ENCODE measurements around the gene BRK1. TPM values are rescaled to one million over a fixed set of nuclear protein-coding genes. Genes with fewer than 3 reads are reported as not detected.
"Not testable (repeated sequence)": the region's sequence is repeated elsewhere in the genome, so short reads cannot be mapped to it uniquely, and the experiment has no call there.

Gene BRK1
- total RNA-seq: 10 to 100 TPM; 28.3 to 56.2 TPM
- 10 to 100 TPM; 79.6 to 82.2 TPM for polyA plus RNA-seq

GRCh38 chr3:10115326-10116137 lies at the start of gene BRK1:
TSS of gene BRK1 (plus strand) at chr3:10115675. CDS start at chr3:10115702, 27 bp downstream.
- peak within 1 kb of the TSS; percentile 80 to 82 (median 81) for H3K4me3 ChIP-seq (ENCODE audit: low read depth in 1 of 3, low read length in 3 of 3)
- DNase-seq (ENCODE audit: low spot score): peak; percentile 86
- TF ChIP-seq YY1 (IDR thresholded peaks at IDR 0.05): peak; percentile 98
- no peak for TF ChIP-seq NR2F2 (IDR thresholded peaks at IDR 0.05)
- peak; percentile 62 for TF ChIP-seq REST (IDR thresholded peaks at IDR 0.05)
- no peak for TF ChIP-seq ATF3 (IDR thresholded peaks at IDR 0.05)
- TF ChIP-seq SP1 (IDR thresholded peaks at IDR 0.05): peak; percentile 47
- TF ChIP-seq HNF4A (conservative IDR thresholded peaks at IDR 0.05): no peak
- TF ChIP-seq EGR1 (IDR thresholded peaks at IDR 0.05; ENCODE audit: low read depth in 2 of 2): peak; percentile 95 to 97
- TF ChIP-seq MAX (IDR thresholded peaks at IDR 0.05): peak; percentile 62
- peak; percentile 92 for TF ChIP-seq TAF1 (conservative IDR thresholded peaks at IDR 0.05)
- TF ChIP-seq RAD21 (IDR thresholded peaks at IDR 0.05): peak; percentile 49 to 58
- no peak for TF ChIP-seq FOXA2 (IDR thresholded peaks at IDR 0.05)
- peak; percentile 93 for TF ChIP-seq ZBTB33 (IDR thresholded peaks at IDR 0.05)
- TF ChIP-seq RXRA (IDR thresholded peaks at IDR 0.05): peak; percentile 28 to 37
- peak in 1 of 2 donors; percentile 82 for TF ChIP-seq GABPA (IDR thresholded peaks at IDR 0.05 in 1 of 2, conservative IDR thresholded peaks at IDR 0.05 in 1 of 2)
- peaks cover 3 to 12% (median 10%) of the 10 kb centered on the region in 4 donors for H3K4me1 ChIP-seq (ENCODE audit: control insufficient read depth in 4 of 4, insufficient read depth in 4 of 4, low read length in 3 of 4)
- no peaks in the 10 kb centered on the region for H3K27me3 ChIP-seq (ENCODE audit: control insufficient read depth in 4 of 4, insufficient read depth in 4 of 4, low read length in 3 of 4)
- H3K36me3 ChIP-seq (ENCODE audit: control insufficient read depth in 4 of 4, insufficient read depth in 3 of 4, low read depth in 1 of 4, low read length in 3 of 4): peaks cover 0 to under 1% (median 0%) of the 10 kb centered on the region in 4 donors
- peak within 1 kb of the TSS; percentile 36 to 70 for H3K9ac ChIP-seq (ENCODE audit: low read depth in 1 of 2, low read length in 2 of 2)
- WGBS: under 1% methylated on average over 54 of the region's 54 CpGs
- H3K27ac ChIP-seq (ENCODE audit: low read depth in 1 of 2, low read length in 2 of 2): peak within 1 kb of the TSS; percentile 49 to 68
- no peaks in the 10 kb centered on the region for H3K9me3 ChIP-seq (ENCODE audit: control insufficient read depth in 4 of 4, low read length in 3 of 4)

- 99% methylated on average over 31 of the region's 33 CpGs for WGBS
- not testable (repeated sequence) for H3K9me3 ChIP-seq (ENCODE audit: control insufficient read depth in 4 of 4, low read length in 3 of 4); H3K9ac ChIP-seq (ENCODE audit: low read depth in 1 of 2, low read length in 2 of 2); H3K4me3 ChIP-seq (ENCODE audit: low read depth in 1 of 3, low read length in 3 of 3); H3K27me3 ChIP-seq (ENCODE audit: control insufficient read depth in 4 of 4, insufficient read depth in 4 of 4, low read length in 3 of 4); H3K27ac ChIP-seq (ENCODE audit: low read depth in 1 of 2, low read length in 2 of 2); H3K4me1 ChIP-seq (ENCODE audit: control insufficient read depth in 4 of 4, insufficient read depth in 4 of 4, low read length in 3 of 4); DNase-seq (ENCODE audit: low spot score); H3K36me3 ChIP-seq (ENCODE audit: control insufficient read depth in 4 of 4, insufficient read depth in 3 of 4, low read depth in 1 of 4, low read length in 3 of 4)
Measured at GRCh38 chr3:10070077-10070476, 45.4 kb upstream of the BRK1 start.

Data from liver (tissue), 9 donors.